Caco-2 (cell line): Measurements from ENCODE around the gene ZNF691. TPM values are rescaled to one million over a fixed set of nuclear protein-coding genes. Genes with fewer than 3 reads are reported as not detected.
"Not testable (repeated sequence)": the region's sequence is repeated elsewhere in the genome, so short reads cannot be mapped to it uniquely, and the experiment has no call there.

Source experiments
- BruUV-seq: library from RNA; stranded (reverse); fragments of 400-500 nt; replicated peaks from 2 replicates; lab custom pipeline; 2021; lab: Mats Ljungman, UMichigan
- CTCF ChIA-PET: fragments of 300-600 bp; sonication (Branson Sonifier 250); formaldehyde crosslinking; loops from one replicate; lab custom pipeline; 2022; ENCODE audit warnings: antibody characterized with exemption; lab: Charles Lee
- POLR2A ChIA-PET: fragments of 300-600 bp; sonication (Branson Sonifier 250); formaldehyde crosslinking; loops from one replicate; lab custom pipeline; 2022; ENCODE audit warnings: antibody characterized with exemption; lab: Charles Lee
- DNase-seq, 2 experiments: peaks; one replicate each; pipeline versions ENCODE4 v3.0.0 to v3.0.0-alpha.2; 2020 to 2022
- H3K27me3 ChIP-seq: replicated peaks from 2 replicates; pipeline ENCODE4 v1.6.0; 2011; ENCODE audit warnings: low read length; ENCODE audit not compliant: control insufficient read depth, insufficient read depth
- H3K36me3 ChIP-seq: 2 replicates; pipeline ENCODE4 v1.5.1; 2011; ENCODE audit warnings: low read length; ENCODE audit not compliant: control insufficient read depth, insufficient read depth
- H3K4me1 ChIP-seq: fragments of 250-450 bp; sonication (Bioruptor Pico); 2 replicates; pipeline ENCODE4 v1.5.1; 2020; ENCODE audit warnings: mild to moderate bottlenecking
- H3K4me3 ChIP-seq: 2 replicates; pipeline ENCODE4 v1.5.1; 2011; ENCODE audit warnings: low read depth, mild to moderate bottlenecking, control low read depth, low read length
- H3K9me3 ChIP-seq: fragments of 250-450 bp; sonication (Bioruptor Pico); 2 replicates; pipeline ENCODE4 v1.5.1; 2020; ENCODE audit warnings: mild to moderate bottlenecking, moderate library complexity
- H3K27ac Mint-ChIP-seq: one replicate; pipeline ENCODE4 v1.8.0; 2022; ENCODE audit warnings: mixed read lengths; ENCODE audit not compliant: unreplicated experiment
- H3K27me3 Mint-ChIP-seq: one replicate; pipeline ENCODE4 v1.8.0; 2022; ENCODE audit warnings: mixed read lengths; ENCODE audit not compliant: insufficient read depth, unreplicated experiment
- H3K36me3 Mint-ChIP-seq: one replicate; pipeline ENCODE4 v1.8.0; 2022; ENCODE audit warnings: mild to moderate bottlenecking, mixed read lengths; ENCODE audit not compliant: insufficient read depth, unreplicated experiment
- H3K4me1 Mint-ChIP-seq: one replicate; pipeline ENCODE4 v1.8.0; 2022; ENCODE audit warnings: low read depth, mixed read lengths; ENCODE audit not compliant: unreplicated experiment
- H3K4me3 Mint-ChIP-seq: one replicate; pipeline ENCODE4 v1.8.0; 2022; ENCODE audit warnings: mild to moderate bottlenecking, moderate library complexity, mixed read lengths; ENCODE audit not compliant: unreplicated experiment
- H3K9me3 Mint-ChIP-seq: one replicate; pipeline ENCODE4 v1.8.0; 2022; ENCODE audit warnings: mixed read lengths; ENCODE audit not compliant: unreplicated experiment
- CTCF ChIP-seq, 2 experiments: fragments of 200-600 bp in 1 of 2; IDR thresholded peaks; 1 replicate in 1 of 2; 2 replicates in 1 of 2; pipeline versions ENCODE4 v1.5.1 to v1.8.0; 2011 to 2022; ENCODE audit warnings: antibody characterized with exemption in 1 of 2, control low read depth in 1 of 2, inconsistent platforms in 1 of 2, low read depth in 1 of 2, low read length in 1 of 2, mild to moderate bottlenecking in 1 of 2, moderate library complexity in 1 of 2; ENCODE audit not compliant: insufficient read depth in 1 of 2, severe bottlenecking in 1 of 2, unreplicated experiment in 1 of 2
- intact Hi-C: fragments of 100-400 bp; cut with micrococcal nuclease; formaldehyde crosslinking; loops from one replicate; pipeline ENCODE4 v1.10.0; 2022; ENCODE audit not compliant: unreplicated experiment
- total RNA-seq: library from RNA; stranded (reverse); gene quantifications from 2 replicates; pipeline ENCODE4 v1.2.3, GENCODE V29; 2022

Gene ZNF691
- total RNA-seq, 1 experiment from 2014 or later, result 7.8 TPM

- H3K4me1 Mint-ChIP-seq, intact Hi-C loops, BruUV-seq, H3K4me3 Mint-ChIP-seq, H3K27me3 ChIP-seq, CTCF ChIA-PET, H3K4me3 ChIP-seq, H3K27me3 Mint-ChIP-seq, H3K27ac Mint-ChIP-seq, POLR2A ChIA-PET, DNase-seq, H3K36me3 ChIP-seq, H3K4me1 ChIP-seq, H3K9me3 Mint-ChIP-seq, H3K9me3 ChIP-seq, H3K36me3 Mint-ChIP-seq: not testable (repeated sequence)
Measured at GRCh38 chr1:42869751-42870150, 23.3 kb downstream of the ZNF691 start.

DNA sequence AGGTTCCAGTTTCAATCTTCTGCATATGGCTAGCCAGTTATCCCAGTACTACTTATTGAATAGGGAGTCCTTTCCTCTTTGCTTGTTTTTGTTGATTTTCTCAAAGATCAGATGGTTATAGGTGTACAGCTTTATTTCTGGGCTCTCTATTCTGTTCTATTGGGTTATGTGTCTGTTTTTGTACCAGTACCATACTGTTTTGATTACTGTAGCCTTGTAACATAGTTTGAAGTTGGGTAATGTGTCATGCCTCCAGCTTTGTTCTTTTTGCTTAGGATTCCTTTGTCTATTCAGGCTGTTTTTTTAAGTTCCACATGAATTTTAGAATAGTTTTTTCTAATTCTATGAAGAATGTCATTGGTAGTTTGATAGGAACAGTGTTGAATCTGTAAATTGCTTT, 26.7 kb downstream of the ZNF691 start:
- H3K4me3 Mint-ChIP-seq, BruUV-seq, H3K27me3 Mint-ChIP-seq, H3K4me1 ChIP-seq, H3K27me3 ChIP-seq, H3K4me3 ChIP-seq, H3K9me3 Mint-ChIP-seq, POLR2A ChIA-PET, H3K36me3 ChIP-seq, CTCF ChIA-PET, H3K4me1 Mint-ChIP-seq, H3K9me3 ChIP-seq, H3K36me3 Mint-ChIP-seq, intact Hi-C loops, DNase-seq, H3K27ac Mint-ChIP-seq: not testable (repeated sequence)

DNA sequence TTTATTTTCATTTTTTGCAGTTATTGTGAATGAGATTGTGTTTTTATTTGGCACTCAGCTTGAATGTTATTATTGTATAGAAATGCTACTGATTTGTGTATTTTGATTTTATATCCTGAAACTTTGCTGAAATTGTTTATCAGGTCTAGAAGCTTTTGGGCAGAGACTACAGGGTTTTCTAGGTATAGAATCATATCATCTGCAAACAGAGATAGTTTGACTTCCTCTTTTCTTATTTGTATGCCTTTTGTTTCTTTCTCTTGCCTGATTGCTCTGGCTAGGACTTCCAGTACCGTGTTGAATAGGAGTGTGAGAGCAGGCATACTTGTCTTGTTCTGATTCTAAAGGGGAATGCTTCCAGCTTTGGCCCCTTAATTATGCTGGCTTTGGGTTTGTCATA, 27.3 kb downstream of the ZNF691 start:
- TF ChIP-seq CTCF (IDR thresholded peaks at IDR 0.05; ENCODE audit: insufficient read depth in 1 of 2, low read depth in 1 of 2, low read length in 1 of 2, severe bottlenecking in 1 of 2, unreplicated experiment in 1 of 2), result no peak
- H3K4me3 ChIP-seq, result no peak overlapping the region
- peaks cover 6% of the 10 kb centered on the region for H3K27me3 Mint-ChIP-seq
- intact Hi-C loops, result no loop called here
- H3K27ac Mint-ChIP-seq, result no peak overlapping the region
- ChIA-PET CTCF (interaction anchor here (0.6 kb wide), 1 partner anchor 59 kb away, joined by 3 read pairs; no protein-coding TSS in a partner anchor), POLR2A (interaction anchor here (0.6 kb wide), 1 partner anchor 85 kb away, joined by 11 read pairs; no protein-coding TSS in a partner anchor)
- no peaks in the 10 kb centered on the region for H3K36me3 Mint-ChIP-seq
- BruUV-seq, result no TSS peak
- no peaks in the 10 kb centered on the region for H3K4me1 ChIP-seq
- H3K9me3 Mint-ChIP-seq, result peaks cover 8% of the 10 kb centered on the region
- no peak overlapping the region for H3K4me3 Mint-ChIP-seq
- DNase-seq, result no peak
- H3K9me3 ChIP-seq, result peaks cover 6% of the 10 kb centered on the region
- H3K36me3 ChIP-seq, result no peaks in the 10 kb centered on the region
- H3K4me1 Mint-ChIP-seq, result no peaks in the 10 kb centered on the region
- H3K27me3 ChIP-seq, result no peaks in the 10 kb centered on the region

DNA sequence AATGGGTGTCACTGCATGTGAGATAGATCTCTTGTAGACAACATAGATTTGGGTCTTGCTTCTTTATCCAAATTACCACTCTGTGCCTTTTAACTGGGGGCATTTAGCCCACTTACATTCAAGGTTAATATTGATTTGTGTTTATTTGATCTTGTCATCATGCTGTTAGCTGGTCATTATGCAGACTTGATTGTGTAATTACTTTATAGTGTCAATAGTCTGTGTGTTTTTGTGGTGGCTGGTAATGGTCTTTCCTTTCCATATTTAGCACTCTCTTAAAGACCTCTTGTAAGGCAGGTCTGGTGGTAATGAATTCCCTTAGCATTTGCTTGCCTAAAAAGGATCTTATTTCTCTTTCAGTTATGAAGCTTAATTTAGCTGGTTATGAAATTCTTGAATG, 29.6 kb downstream of the ZNF691 start:
- peaks cover 6% of the 10 kb centered on the region for H3K27me3 Mint-ChIP-seq
- H3K4me1 ChIP-seq, result no peaks in the 10 kb centered on the region
- no peak for TF ChIP-seq CTCF (IDR thresholded peaks at IDR 0.05; ENCODE audit: insufficient read depth in 1 of 2, low read depth in 1 of 2, low read length in 1 of 2, severe bottlenecking in 1 of 2, unreplicated experiment in 1 of 2)
- no peak for DNase-seq
- BruUV-seq, result no TSS peak
- H3K27ac Mint-ChIP-seq, result no peak overlapping the region
- peaks cover 6% of the 10 kb centered on the region for H3K9me3 ChIP-seq
- H3K4me1 Mint-ChIP-seq, result no peaks in the 10 kb centered on the region
- ChIA-PET POLR2A (no interaction called here), CTCF (no interaction called here)
- peaks cover 8% of the 10 kb centered on the region for H3K9me3 Mint-ChIP-seq
- no peaks in the 10 kb centered on the region for H3K27me3 ChIP-seq
- intact Hi-C loops, result no loop called here
- H3K4me3 ChIP-seq, result no peak overlapping the region
- H3K36me3 Mint-ChIP-seq, result no peaks in the 10 kb centered on the region
- no peaks in the 10 kb centered on the region for H3K36me3 ChIP-seq
- H3K4me3 Mint-ChIP-seq, result no peak overlapping the region
